ENCODE data around the gene HMCN1. TPM values are rescaled to one million over a fixed set of nuclear protein-coding genes. Genes with fewer than 3 reads are reported as not detected.

Gene HMCN1
- total and polyA plus RNA-seq, 4 donors = 1.5 to 6.8 (median 3.5) TPM

GRCh38 chr1:185895208-185895900 is 161.2 kb downstream of the HMCN1 start (continued):
- TF ChIP-seq NR2F2 (IDR thresholded peaks at IDR 0.05) = no peak
- no peak for TF ChIP-seq FOXA2 (IDR thresholded peaks at IDR 0.05)
- TF ChIP-seq HNF4A (conservative IDR thresholded peaks at IDR 0.05) = no peak
- no peak for TF ChIP-seq EGR1 (IDR thresholded peaks at IDR 0.05; ENCODE audit: low read depth in 2 of 2)
- no peak for TF ChIP-seq HNF4G (IDR thresholded peaks at IDR 0.05)
- no peak for TF ChIP-seq GABPA (IDR thresholded peaks at IDR 0.05 in 1 of 2, conservative IDR thresholded peaks at IDR 0.05 in 1 of 2)
- TF ChIP-seq SP1 (IDR thresholded peaks at IDR 0.05) = no peak
- TF ChIP-seq FOXA1 (IDR thresholded peaks at IDR 0.05) = no peak
- no peak for TF ChIP-seq RAD21 (IDR thresholded peaks at IDR 0.05)
- TF ChIP-seq CTCF (IDR thresholded peaks at IDR 0.05; ENCODE audit: low read depth, low read length, missing input control) = no peak

- no peak for DNase-seq (ENCODE audit: low spot score)
- Histone ChIP-seq H3K9me3 (ENCODE audit: control insufficient read depth in 4 of 4, low read length in 3 of 4) (no peaks in the 10 kb centered on the region), H3K4me1 (ENCODE audit: control insufficient read depth in 4 of 4, insufficient read depth in 4 of 4, low read length in 3 of 4) (no peaks in the 10 kb centered on the region), H3K36me3 (ENCODE audit: control insufficient read depth in 4 of 4, insufficient read depth in 3 of 4, low read depth in 1 of 4, low read length in 3 of 4) (no peaks in the 10 kb centered on the region), H3K27me3 (ENCODE audit: control insufficient read depth in 4 of 4, insufficient read depth in 4 of 4, low read length in 3 of 4) (no peaks in the 10 kb centered on the region), H3K9ac (ENCODE audit: low read depth in 1 of 2, low read length in 2 of 2) (no peak overlapping the region), H3K4me3 (ENCODE audit: low read depth in 1 of 3, low read length in 3 of 3) (no peak overlapping the region), H3K27ac (ENCODE audit: low read depth in 1 of 2, low read length in 2 of 2) (no peak overlapping the region)
- TF ChIP-seq, protein P1, sequence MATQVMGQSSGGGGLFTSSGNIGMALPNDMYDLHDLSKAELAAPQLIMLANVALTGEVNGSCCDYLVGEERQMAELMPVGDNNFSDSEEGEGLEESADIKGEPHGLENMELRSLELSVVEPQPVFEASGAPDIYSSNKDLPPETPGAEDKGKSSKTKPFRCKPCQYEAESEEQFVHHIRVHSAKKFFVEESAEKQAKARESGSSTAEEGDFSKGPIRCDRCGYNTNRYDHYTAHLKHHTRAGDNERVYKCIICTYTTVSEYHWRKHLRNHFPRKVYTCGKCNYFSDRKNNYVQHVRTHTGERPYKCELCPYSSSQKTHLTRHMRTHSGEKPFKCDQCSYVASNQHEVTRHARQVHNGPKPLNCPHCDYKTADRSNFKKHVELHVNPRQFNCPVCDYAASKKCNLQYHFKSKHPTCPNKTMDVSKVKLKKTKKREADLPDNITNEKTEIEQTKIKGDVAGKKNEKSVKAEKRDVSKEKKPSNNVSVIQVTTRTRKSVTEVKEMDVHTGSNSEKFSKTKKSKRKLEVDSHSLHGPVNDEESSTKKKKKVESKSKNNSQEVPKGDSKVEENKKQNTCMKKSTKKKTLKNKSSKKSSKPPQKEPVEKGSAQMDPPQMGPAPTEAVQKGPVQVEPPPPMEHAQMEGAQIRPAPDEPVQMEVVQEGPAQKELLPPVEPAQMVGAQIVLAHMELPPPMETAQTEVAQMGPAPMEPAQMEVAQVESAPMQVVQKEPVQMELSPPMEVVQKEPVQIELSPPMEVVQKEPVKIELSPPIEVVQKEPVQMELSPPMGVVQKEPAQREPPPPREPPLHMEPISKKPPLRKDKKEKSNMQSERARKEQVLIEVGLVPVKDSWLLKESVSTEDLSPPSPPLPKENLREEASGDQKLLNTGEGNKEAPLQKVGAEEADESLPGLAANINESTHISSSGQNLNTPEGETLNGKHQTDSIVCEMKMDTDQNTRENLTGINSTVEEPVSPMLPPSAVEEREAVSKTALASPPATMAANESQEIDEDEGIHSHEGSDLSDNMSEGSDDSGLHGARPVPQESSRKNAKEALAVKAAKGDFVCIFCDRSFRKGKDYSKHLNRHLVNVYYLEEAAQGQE (IDR thresholded peaks at IDR 0.05) = no peak
- TF ChIP-seq HNF4A (conservative IDR thresholded peaks at IDR 0.05) (no peak), HNF4G (IDR thresholded peaks at IDR 0.05) (no peak), FOXA1 (IDR thresholded peaks at IDR 0.05) (no peak), CTCF (IDR thresholded peaks at IDR 0.05; ENCODE audit: low read depth, low read length, missing input control) (no peak), FOXA2 (IDR thresholded peaks at IDR 0.05) (no peak), RXRA (IDR thresholded peaks at IDR 0.05) (no peak), RAD21 (IDR thresholded peaks at IDR 0.05) (no peak), NR2F2 (IDR thresholded peaks at IDR 0.05) (no peak)
- TF ChIP-seq, protein P2, sequence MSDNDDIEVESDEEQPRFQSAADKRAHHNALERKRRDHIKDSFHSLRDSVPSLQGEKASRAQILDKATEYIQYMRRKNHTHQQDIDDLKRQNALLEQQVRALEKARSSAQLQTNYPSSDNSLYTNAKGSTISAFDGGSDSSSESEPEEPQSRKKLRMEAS (IDR thresholded peaks at IDR 0.05) = no peak
- TF ChIP-seq, protein P3, sequence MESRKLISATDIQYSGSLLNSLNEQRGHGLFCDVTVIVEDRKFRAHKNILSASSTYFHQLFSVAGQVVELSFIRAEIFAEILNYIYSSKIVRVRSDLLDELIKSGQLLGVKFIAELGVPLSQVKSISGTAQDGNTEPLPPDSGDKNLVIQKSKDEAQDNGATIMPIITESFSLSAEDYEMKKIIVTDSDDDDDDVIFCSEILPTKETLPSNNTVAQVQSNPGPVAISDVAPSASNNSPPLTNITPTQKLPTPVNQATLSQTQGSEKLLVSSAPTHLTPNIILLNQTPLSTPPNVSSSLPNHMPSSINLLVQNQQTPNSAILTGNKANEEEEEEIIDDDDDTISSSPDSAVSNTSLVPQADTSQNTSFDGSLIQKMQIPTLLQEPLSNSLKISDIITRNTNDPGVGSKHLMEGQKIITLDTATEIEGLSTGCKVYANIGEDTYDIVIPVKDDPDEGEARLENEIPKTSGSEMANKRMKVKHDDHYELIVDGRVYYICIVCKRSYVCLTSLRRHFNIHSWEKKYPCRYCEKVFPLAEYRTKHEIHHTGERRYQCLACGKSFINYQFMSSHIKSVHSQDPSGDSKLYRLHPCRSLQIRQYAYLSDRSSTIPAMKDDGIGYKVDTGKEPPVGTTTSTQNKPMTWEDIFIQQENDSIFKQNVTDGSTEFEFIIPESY (IDR thresholded peaks at IDR 0.05) = no peak
Observed at GRCh38 chr1:185896863-185897262, 162.7 kb downstream of the HMCN1 start.

Measured in liver (tissue), 9 donors.